Esophagus squamous epithelium (tissue), 5 donors: ENCODE results near the gene ADAM12. TPM values are rescaled to one million over a fixed set of nuclear protein-coding genes. Genes with fewer than 3 reads are reported as not detected.

Experiments used
- DNase-seq: peaks from one replicate; lab custom pipeline; 2025; lab: John Stamatoyannopoulos, UW
- H3K27ac ChIP-seq, 4 donors: fragments of 200-600 bp; sonication (generic); one replicate each; pipeline ENCODE4 v1.5.1; 2016 to 2019; ENCODE audit warnings: mild to moderate bottlenecking in 1 of 4
- H3K27me3 ChIP-seq, 4 donors: fragments of 200-600 bp; sonication (generic); 1 replicate in 3 of 4; 2 replicates in 1 of 4; pipeline versions ENCODE4 v1.5.1 to v1.6.0; 2017 to 2021; ENCODE audit warnings: antibody characterized with exemption in 1 of 4
- H3K36me3 ChIP-seq, 3 donors: fragments of 200-600 bp; sonication (generic); one replicate each; pipeline ENCODE4 v1.5.1; 2016 to 2019
- H3K4me1 ChIP-seq, 3 donors: fragments of 200-600 bp; sonication (generic); one replicate each; pipeline ENCODE4 v1.5.1; 2017 to 2019
- H3K4me3 ChIP-seq, 4 donors: fragments of 200-600 bp; sonication (generic); 1 replicate in 3 of 4; 2 replicates in 1 of 4; pipeline ENCODE4 v1.5.1; 2016 to 2019; ENCODE audit warnings: mild to moderate bottlenecking in 2 of 4, moderate library complexity in 1 of 4
- H3K9me3 ChIP-seq, 3 donors: fragments of 200-600 bp; sonication (generic); one replicate each; pipeline ENCODE4 v1.5.1; 2016 to 2019
- CTCF ChIP-seq, 6 experiments: fragments of 450-650 bp in 4 of 6; fragments of 200-600 bp in 2 of 6; sonication (generic) in 2 of 6; IDR thresholded peaks; one replicate each; pipeline ENCODE4 v1.5.1; 2016 to 2019; ENCODE audit warnings: antibody characterized with exemption in 6 of 6, mild to moderate bottlenecking in 4 of 6, moderate library complexity in 4 of 6
- POLR2A ChIP-seq, 4 donors: fragments of 450-650 bp; IDR thresholded peaks; one replicate each; pipeline ENCODE4 v1.6.1; 2017; ENCODE audit warnings: antibody characterized with exemption in 4 of 4, mild to moderate bottlenecking in 4 of 4, moderate library complexity in 3 of 4
- WGBS, 2 donors: methylation state at CpG; one replicate each; pipeline ENCODE4 v1.1.5; 2018; 5-methylcytosine and 5-hydroxymethylcytosine counted together
- intact Hi-C: fragments of 100-400 bp; cut with DNase I; formaldehyde crosslinking; loops from one replicate; pipeline ENCODE4 v1.15.0; 2022
- total RNA-seq, 4 donors: library from RNA; depleted of rRNA; stranded (reverse); fragments of >200 nt; gene quantifications; one replicate each; pipeline ENCODE4 v1.1.0, GENCODE V29; 2016
- donor health status: DM: yes; HTN: yes; CAD: no.

The ADAM12 gene
- total RNA-seq, 4 donors from 2014 or later: 0.57 to 1.1 (median 0.76) TPM; not detected in 1

- 73 to 74% methylated on average over 8 of the region's 8 CpGs for WGBS, 2 donors
- TF ChIP-seq POLR2A (IDR thresholded peaks at IDR 0.05) (no peak), CTCF (IDR thresholded peaks at IDR 0.05) (no peak)
- Histone ChIP-seq H3K9me3 (no peaks in the 10 kb centered on the region), H3K36me3 (no peaks in the 10 kb centered on the region), H3K27me3 (peaks cover 0 to 37% (median 1%) of the 10 kb centered on the region in 4 donors), H3K27ac (no peak overlapping the region), H3K4me1 (peaks cover 2 to 22% (median 12%) of the 10 kb centered on the region in 3 donors), H3K4me3 (no peak overlapping the region)
- DNase-seq: no peak
- intact Hi-C loops: no loop called here
Measured at GRCh38 chr10:126392469-126392868, 4.2 kb upstream of the ADAM12 start.

GRCh38 chr10:126392068-126392467, 3.8 kb upstream of the ADAM12 start:
- no peak for TF ChIP-seq POLR2A (IDR thresholded peaks at IDR 0.05)
- no peak for TF ChIP-seq CTCF (IDR thresholded peaks at IDR 0.05)
- Histone ChIP-seq H3K4me3 (no peak overlapping the region), H3K27me3 (peaks cover 0 to 41% (median 2%) of the 10 kb centered on the region in 4 donors), H3K36me3 (no peaks in the 10 kb centered on the region), H3K9me3 (no peaks in the 10 kb centered on the region), H3K27ac (no peak overlapping the region), H3K4me1 (peaks cover 6 to 26% (median 13%) of the 10 kb centered on the region in 3 donors)
- WGBS, 2 donors: 87 to 90% methylated on average over 5 to 6 of the region's 6 CpGs
- DNase-seq: no peak
- intact Hi-C loops: no loop called here

GRCh38 chr10:126391192-126391885, 3.1 kb upstream of the ADAM12 start:
- no peak overlapping the region for H3K4me3 ChIP-seq
- H3K9me3 ChIP-seq: no peaks in the 10 kb centered on the region
- WGBS, 2 donors: 33 to 36% methylated on average over 9 of the region's 9 CpGs
- no peak for TF ChIP-seq CTCF (IDR thresholded peaks at IDR 0.05)
- TF ChIP-seq POLR2A (IDR thresholded peaks at IDR 0.05): no peak
- H3K27ac ChIP-seq: peak overlapping the region in 2 of 4 donors; percentile 18 to 46
- peaks cover 0 to 42% (median 2%) of the 10 kb centered on the region in 4 donors for H3K27me3 ChIP-seq
- H3K36me3 ChIP-seq: no peaks in the 10 kb centered on the region
- intact Hi-C loops: no loop called here
- H3K4me1 ChIP-seq: peaks cover 7 to 30% (median 13%) of the 10 kb centered on the region in 3 donors
- DNase-seq: no peak

- Histone ChIP-seq H3K36me3 (no peaks in the 10 kb centered on the region), H3K9me3 (no peaks in the 10 kb centered on the region), H3K4me3 (no peak overlapping the region), H3K27me3 (peaks cover 0 to 53% (median 2%) of the 10 kb centered on the region in 4 donors), H3K27ac (peak overlapping the region in 2 of 4 donors; percentile 31 to 34), H3K4me1 (peaks cover 7 to 30% (median 13%) of the 10 kb centered on the region in 3 donors)
- DNase-seq: no peak
- 80 to 85% methylated on average over 4 of the region's 4 CpGs for WGBS, 2 donors
- intact Hi-C loops: no loop called here
- no peak for TF ChIP-seq POLR2A (IDR thresholded peaks at IDR 0.05)
Measured at GRCh38 chr10:126390324-126390723, 2.0 kb upstream of the ADAM12 start.

- Histone ChIP-seq H3K4me1 (peaks cover 7 to 30% (median 13%) of the 10 kb centered on the region in 3 donors), H3K9me3 (no peaks in the 10 kb centered on the region), H3K27me3 (peaks cover 0 to 61% (median 2%) of the 10 kb centered on the region in 4 donors), H3K36me3 (no peaks in the 10 kb centered on the region), H3K4me3 (peak overlapping the region; percentile 31 to 74 (median 46)), H3K27ac (peak overlapping the region in 2 of 4 donors; percentile 5 to 52)
- WGBS, 2 donors: 3% methylated on average over 34 to 44 of the region's 50 CpGs
- DNase-seq: no peak
- TF ChIP-seq POLR2A (IDR thresholded peaks at IDR 0.05): no peak
- TF ChIP-seq CTCF (IDR thresholded peaks at IDR 0.05): peak; percentile 13 to 63 (median 52)
- intact Hi-C loops: no loop called here
Measured at GRCh38 chr10:126387041-126387921, 996 bp downstream of the ADAM12 start.
